Subcutaneous adipose tissue (tissue), 4 donors: ENCODE measurements around the gene UAP1. TPM values are rescaled to one million over a fixed set of nuclear protein-coding genes. Genes with fewer than 3 reads are reported as not detected.

ENCODE experiments used
- CTCF ChIP-seq: fragments of 450-650 bp; IDR thresholded peaks from one replicate; pipeline ENCODE4 v1.5.1; 2016; ENCODE audit warnings: low read depth, mild to moderate bottlenecking, control low read depth, antibody characterized with exemption, moderate library complexity
- total RNA-seq, 4 donors: library from RNA; depleted of rRNA; stranded (reverse); fragments of >200 nt; gene quantifications; one replicate each; pipeline ENCODE4 v1.1.0, GENCODE V29; 2016

The UAP1 gene
- total RNA-seq, 4 donors from 2014 or later, result 93.8 to 427 (median 206) TPM

GRCh38 chr1:162538815-162539431, 22.6 kb upstream of the UAP1 start:
- no peak for TF ChIP-seq CTCF

GRCh38 chr1:162541619-162542141, 19.8 kb upstream of the UAP1 start:
- no peak for TF ChIP-seq CTCF

- no peak for TF ChIP-seq CTCF
Measured at GRCh38 chr1:162543228-162543627, 18.3 kb upstream of the UAP1 start.

- TF ChIP-seq CTCF, result no peak
Measured at GRCh38 chr1:162548170-162548569, 13.4 kb upstream of the UAP1 start.

- no peak for TF ChIP-seq CTCF
Measured at GRCh38 chr1:162549001-162549400, 12.5 kb upstream of the UAP1 start.

GRCh38 chr1:162550925-162551324, 10.6 kb upstream of the UAP1 start:
- TF ChIP-seq CTCF, result no peak

- TF ChIP-seq CTCF, result no peak
Measured at GRCh38 chr1:162551969-162552683, 9.4 kb upstream of the UAP1 start.
